Right ventricle myocardium superior (tissue), 1 donor: Measurements from ENCODE around the gene MKLN1. TPM values are rescaled to one million over a fixed set of nuclear protein-coding genes. Genes with fewer than 3 reads are reported as not detected.
"Not testable (repeated sequence)": the region's sequence is repeated elsewhere in the genome, so short reads cannot be mapped to it uniquely, and the experiment has no call there.

Experiments used
- ATAC-seq: fragments of 200-7000 bp; cut with Tn5 transposase; one replicate; pipeline ENCODE4 v1.9.1; 2020; ENCODE audit warnings: mild to moderate bottlenecking; ENCODE audit not compliant: poor library complexity
- DNase-seq: peaks from one replicate; pipeline ENCODE4 v3.0.0-alpha.2; 2020
- intact Hi-C: fragments of 100-400 bp; cut with DNase I; formaldehyde crosslinking; loops from one replicate; pipeline ENCODE4 v1.11.2; 2022
- total RNA-seq: library from RNA; stranded (reverse); fragmentation: NEBNext Ultra II Directional; extraction: Animal tissue kit (Norgen Biotek cat#: 25700); gene quantifications from one replicate; pipeline ENCODE4 v1.2.1, GENCODE V29; 2021
- donor health status: DM: no; HTN: yes; CAD: no; lungs with severe emphysema.

MKLN1 gene
- total RNA-seq, 1 donor from 2014 or later = 37.5 TPM

DNA sequence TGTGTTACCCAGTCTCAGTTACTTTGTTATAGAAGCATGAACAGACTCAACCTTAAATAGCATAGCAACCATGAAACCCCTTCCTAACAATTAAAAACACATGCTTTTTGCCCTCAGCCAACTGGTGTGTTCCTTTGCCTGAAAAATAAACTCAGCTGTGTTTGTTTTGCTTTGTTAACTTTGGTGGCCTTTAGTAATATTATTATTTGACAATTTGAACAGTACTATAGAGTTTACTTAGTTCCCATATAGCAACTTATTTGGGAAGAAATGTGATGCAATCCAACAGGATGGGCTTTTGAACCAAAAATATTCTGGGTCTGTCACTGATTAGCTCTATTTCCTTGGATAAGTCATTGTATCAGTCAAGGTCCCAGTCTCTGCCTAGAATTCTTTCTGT is 22.5 kb upstream of the MKLN1 start:
- ATAC-seq (no peak), DNase-seq (no peak)
- intact Hi-C loops = loop anchor here (10.0 kb wide), 1 partner anchor 190 kb away; no protein-coding TSS in a partner anchor

DNA sequence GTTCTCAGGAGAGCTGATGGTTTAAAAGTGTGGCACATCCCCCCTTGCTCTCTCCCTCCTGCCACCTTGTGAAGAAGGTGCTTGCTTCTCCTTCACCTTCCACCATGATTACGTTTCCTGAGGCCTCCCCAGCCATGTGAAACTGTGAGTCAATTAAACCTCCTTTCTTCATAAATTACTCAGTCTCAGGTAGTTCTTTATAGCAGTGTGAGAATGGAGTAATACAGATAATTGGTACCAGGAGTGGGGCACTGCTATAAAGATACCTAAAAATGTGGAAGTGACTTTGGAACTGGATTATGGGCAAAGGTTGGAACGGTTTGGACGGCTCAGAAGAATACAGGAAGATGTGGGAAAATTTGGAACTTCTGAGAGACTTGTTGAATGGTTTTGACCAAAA is 21.6 kb upstream of the MKLN1 start:
- intact Hi-C loops = loop anchor here (10.0 kb wide), 1 partner anchor 191 kb away; no protein-coding TSS in a partner anchor
- DNase-seq, ATAC-seq: not testable (repeated sequence)

DNA sequence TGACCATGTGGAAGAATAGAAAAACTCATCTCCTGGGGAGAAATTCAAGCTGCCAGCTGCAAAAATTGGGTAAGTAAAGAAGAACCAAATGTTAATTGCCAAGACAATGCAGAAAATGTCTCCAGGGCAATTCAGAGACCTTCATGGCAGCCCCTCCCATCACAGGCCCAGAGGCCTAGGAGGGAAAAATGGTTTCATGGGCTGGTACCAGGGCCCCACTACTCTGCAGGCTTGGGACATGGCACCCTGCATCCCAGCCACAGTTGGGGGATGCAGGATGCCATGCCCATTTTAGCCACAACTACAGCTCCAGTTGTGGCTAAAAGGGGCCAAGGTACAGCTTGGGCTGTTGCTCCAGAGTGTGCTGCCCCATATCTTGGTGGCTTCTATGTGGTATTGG is 20.9 kb upstream of the MKLN1 start:
- DNase-seq (no peak), ATAC-seq (no peak)
- intact Hi-C loops = loop anchor here (10.0 kb wide), 1 partner anchor 192 kb away; no protein-coding TSS in a partner anchor

DNA sequence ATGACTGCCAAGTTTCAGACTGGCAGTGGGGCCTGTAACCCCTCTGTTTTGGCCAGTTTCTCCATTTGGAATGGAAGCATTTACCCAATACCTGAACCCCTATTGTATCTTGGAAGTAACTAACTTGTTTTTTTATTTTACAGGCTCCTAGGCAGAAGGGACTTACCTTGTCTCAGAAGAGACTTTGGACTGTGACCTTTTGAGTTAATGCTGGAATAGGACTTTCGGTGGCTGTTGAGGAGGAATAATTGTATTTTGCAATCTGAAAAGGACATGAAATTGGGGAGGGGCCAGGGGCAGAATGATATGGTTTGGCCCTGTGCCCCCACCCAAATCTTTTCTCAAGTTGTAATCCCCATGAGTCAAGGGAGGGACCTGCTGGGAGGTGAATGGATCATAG is 20.0 kb upstream of the MKLN1 start:
- intact Hi-C loops = loop anchor here (10.0 kb wide), 1 partner anchor 193 kb away; no protein-coding TSS in a partner anchor
- ATAC-seq = no peak
- no peak for DNase-seq

DNA sequence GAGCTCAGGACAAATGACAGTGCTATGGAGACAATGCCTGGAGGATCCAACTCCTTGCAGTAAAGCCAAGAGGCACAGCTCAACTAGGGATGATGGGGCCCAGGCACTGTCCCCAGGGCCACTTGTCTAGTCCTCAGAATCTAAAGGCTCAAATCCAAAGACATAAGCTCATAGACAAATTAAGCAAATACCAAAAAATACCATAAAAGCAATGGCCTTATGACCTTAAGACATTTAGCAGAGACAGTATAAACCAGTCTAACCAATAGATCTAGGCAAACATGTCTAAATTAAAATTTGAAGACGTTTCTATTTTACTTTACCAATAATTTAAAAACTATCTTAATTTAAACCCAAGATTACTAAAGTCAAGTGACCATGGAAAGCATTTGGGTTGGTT is 14.8 kb upstream of the MKLN1 start:
- no peak for ATAC-seq
- intact Hi-C loops = no loop called here
- DNase-seq = no peak

DNA sequence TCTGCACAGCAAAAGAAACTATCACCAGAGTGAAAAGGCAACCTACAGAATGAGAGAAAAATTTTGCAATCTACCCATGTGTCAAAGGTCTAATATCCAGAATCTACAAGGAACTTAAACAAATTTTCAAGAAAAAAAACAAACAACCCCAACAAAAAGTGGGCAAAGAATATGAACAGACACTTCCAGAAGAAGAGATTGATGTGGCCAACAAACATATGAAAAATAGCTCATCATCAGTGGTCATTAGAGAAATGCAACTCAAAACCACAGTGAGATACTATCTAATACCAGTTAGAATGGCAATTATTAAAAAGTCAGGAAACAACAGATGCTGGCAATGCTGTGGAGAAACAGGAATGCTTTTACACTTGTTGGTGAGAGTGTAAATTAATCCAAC is 7.1 kb upstream of the MKLN1 start:
- no peak for DNase-seq
- intact Hi-C loops = no loop called here
- ATAC-seq = no peak

DNA sequence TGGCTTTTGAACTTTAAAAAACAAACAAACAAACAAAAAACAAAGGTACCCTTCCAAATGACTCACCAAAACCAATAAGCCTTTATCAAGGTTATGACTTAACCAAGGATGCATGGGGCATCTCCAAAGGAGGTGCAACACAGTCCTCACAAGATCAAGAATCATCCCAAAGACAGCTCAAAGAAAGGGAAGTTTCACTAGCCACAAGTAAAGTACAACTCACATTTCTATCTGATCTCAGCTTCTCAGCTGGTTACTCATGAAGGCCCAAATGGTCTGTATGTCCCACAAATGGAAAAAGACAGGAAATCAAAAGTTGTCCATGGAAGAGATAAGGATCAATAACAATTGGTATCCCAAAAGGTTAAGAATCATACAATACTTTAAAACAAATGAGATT is 6.0 kb upstream of the MKLN1 start:
- intact Hi-C loops = no loop called here
- ATAC-seq (no peak), DNase-seq (no peak)

DNA sequence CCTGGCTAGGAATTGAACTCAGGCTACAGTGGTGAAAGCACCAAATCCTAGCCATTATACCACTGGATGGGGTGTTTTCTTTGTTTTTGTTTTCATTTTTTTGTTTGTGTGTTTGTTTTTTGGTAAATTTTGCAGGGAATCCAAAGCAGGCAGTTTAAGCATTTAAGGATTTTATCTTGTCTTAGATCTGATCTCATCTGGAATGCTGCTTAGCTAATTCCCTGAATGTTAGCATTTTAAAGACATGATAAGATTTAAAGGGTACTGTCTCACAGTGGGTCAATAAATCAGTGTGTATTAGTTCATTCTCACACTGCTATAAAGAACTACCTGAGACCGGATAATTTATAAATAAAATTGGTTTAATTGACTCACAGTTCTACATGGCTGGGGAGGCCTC is 5.6 kb upstream of the MKLN1 start:
- no peak for DNase-seq
- ATAC-seq = no peak
- intact Hi-C loops = no loop called here

DNA sequence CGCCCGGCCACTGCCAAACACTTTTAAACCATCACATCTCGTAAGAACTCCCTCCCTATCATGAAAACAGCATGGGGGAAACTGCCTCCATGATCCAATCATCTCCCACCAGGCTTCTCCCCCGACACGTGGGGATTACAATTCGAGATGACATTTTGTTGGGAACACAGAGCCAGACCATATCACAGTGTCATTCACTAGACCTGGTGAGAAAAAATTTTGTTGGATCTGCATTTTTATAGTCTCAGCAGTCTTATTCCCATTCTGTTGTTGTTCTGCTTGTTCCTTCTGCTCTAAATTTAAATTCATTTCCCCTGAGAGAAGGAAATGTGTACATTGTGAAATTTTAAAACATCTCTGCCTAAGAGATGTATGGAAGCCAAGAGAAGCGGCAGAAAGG is 4.8 kb upstream of the MKLN1 start:
- no peak for ATAC-seq
- DNase-seq = no peak
- intact Hi-C loops = no loop called here

DNA sequence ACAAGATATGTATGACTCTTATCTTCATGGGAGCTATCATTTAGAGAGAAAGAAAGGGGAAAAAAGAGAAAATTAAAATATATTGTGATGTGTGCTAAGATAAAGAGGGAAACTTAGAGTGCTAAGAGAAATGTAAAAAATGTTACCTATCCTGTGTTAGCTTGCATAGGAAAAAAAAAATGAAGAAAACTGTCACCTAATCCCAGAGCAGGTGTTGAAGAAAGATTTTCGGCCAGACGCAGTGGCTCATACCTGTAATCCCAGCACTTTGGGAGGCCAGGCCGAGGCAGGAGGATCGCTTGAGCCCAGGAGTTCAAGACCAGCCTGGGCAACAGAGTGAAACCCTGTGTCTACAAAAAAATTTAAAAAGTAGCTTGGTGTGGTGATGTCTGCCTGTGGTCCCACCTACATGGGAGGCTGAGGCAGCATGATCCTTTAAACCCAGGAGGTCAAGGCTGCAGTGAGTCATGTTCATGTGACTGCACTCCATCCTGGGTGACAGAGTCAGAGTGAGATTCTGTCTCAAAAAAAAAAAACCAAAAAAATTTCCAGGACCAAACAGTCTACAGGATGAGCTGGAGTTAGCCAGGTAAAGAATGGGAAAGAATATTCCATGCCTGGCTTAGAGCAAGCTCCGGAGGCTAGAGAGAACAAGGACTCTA is 2.4 kb upstream of the MKLN1 start:
- intact Hi-C loops = no loop called here
- ATAC-seq = no peak
- DNase-seq = no peak

DNA sequence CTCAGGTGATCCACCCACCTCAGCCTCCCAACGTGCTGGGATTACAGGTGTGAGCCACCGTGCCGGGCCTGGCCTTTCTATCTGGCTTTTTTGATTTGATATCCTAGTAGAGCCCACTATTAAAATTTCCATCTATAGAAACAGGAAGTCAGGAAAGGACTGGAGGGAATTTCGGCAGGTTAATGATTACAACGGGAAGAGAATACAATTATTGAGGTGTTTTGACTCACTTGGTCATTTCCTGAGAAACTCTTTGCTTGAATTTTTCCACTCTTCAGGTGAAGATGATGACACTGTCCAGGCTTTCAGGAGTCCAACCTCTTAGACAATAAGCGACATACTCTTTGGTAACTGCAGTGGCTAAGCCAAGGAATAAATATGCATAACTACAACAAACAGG is 1.1 kb upstream of the MKLN1 start:
- ATAC-seq = no peak
- no peak for DNase-seq
- intact Hi-C loops = no loop called here

DNA sequence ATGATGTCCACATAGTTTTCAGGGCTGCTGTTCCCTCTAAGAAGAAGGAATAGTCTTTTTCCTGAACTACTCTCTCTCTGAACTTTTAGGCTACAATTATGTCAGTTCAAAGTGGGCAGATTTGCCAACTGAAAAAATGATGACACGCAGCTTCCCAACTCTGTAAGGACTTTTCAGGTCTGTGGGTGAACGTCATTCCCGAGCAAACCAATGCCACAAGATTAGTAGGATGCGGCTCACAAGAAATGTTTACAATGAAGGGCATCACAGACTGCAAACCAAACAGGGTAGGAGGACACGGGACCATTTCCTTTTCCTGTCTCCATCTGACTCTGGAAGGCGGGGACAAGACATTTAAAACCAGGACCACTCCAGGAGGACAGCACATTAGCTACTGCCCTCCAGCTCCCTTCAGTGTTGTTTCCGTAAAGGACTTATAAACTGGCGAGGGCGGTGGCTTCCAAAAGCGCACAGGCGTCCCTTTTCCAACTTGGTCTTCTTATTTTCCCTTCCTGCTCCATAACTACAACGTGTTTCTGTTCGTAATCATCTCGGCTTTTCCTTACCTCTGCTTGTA is 539 bp upstream of the MKLN1 start:
- DNase-seq = no peak
- peak; percentile 58 for ATAC-seq
- intact Hi-C loops = no loop called here

DNA sequence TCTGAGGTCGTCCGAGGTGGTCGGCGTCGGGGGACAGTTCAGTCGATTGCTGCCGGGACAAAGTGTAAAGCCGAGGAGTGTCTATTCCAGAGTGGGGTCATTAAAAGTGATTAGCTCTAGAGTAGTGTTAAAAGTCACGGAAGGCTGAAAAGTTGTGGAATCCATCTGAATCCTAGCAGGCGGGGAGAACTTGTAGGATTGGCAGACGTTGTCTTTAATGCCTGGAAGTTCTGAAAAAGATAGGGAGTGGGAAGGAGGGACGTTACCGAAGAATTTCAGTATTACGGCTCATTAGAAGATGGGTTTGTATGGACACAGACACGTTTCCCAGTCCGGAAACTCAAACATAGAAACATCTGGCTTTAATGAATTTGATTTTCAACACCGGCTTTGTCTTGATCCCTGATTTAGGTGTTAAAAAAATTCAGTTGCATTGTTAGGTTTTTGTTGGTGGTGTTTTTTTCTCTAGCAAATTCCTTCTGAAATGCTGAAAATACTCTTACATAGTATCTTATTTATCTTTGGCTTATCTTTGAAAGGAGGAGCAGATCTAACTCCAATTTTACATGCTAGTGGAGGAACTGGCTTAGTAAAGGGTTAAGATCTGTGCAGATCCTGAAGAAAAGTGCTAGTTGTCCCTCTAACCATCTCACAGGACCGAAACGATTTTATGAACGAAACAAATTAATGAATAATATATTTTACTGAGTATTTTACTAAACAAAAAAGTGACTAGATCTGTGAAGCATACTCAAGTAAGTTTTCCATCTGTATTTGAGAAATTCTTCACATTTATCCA is 900 bp downstream of the MKLN1 start:
- ATAC-seq (peak; percentile 5), DNase-seq (no peak)
- intact Hi-C loops = no loop called here

DNA sequence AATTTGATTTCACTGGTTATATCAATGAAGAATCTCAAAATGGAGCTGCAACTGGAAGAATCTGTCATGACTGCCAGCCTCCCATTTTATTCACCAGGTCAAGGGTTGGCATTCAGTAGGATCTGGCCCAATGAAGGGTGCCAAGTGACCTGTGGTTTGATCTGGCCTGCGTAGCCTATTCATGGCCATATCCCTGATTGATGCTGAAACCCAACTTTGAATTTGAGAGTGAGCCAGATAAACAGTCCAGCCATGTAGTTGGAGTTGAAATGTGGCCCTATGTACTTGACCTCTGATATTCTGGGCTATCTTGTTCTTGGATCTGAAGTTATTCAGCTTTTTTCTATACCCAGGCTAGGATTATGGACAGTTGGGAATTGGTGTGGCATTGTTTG is 1.5 kb downstream of the MKLN1 start:
- ATAC-seq = no peak
- DNase-seq = no peak
- intact Hi-C loops = no loop called here

DNA sequence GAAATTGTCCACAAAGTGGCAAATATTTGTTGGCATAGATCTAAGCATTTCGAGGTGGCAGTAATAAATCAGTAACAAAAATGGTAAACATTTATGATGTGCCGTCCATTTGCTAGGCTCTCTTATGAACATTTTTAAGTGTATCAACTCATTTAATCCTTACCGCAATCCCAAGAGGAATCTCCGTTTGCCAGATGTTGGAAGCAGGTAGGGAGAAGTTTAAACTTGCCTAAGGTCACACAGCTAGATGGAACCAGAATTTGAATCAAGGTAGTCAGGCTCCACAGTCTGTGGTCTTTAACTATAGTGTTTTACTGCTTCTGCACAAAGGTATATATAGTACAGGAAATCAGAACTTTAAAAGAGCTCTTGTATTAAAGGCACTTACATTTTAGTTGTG is 2.6 kb downstream of the MKLN1 start:
- ATAC-seq (no peak), DNase-seq (no peak)
- intact Hi-C loops = loop anchor here (10.0 kb wide), 1 partner anchor 95 kb away; no protein-coding TSS in a partner anchor

DNA sequence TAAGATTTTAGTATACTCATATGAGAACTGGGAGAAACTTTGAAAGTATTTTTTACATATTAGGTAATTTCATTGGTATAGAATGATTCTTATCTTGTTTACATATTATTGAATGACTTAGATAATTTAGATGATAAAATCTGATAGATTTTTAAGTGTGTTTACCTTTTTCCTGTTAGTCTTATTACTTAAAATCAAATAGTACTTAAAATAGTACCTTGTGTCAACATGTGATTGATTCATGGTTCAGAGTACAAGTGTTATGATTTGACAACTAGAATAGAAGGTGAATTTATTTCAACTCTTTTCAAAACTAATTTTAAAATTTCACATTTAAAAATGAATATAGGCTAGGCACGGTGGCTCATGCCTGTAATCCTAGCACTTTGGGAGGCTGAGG is 4.1 kb downstream of the MKLN1 start:
- intact Hi-C loops = loop anchor here (10.0 kb wide), 1 partner anchor 93 kb away; no protein-coding TSS in a partner anchor
- no peak for DNase-seq
- no peak for ATAC-seq

DNA sequence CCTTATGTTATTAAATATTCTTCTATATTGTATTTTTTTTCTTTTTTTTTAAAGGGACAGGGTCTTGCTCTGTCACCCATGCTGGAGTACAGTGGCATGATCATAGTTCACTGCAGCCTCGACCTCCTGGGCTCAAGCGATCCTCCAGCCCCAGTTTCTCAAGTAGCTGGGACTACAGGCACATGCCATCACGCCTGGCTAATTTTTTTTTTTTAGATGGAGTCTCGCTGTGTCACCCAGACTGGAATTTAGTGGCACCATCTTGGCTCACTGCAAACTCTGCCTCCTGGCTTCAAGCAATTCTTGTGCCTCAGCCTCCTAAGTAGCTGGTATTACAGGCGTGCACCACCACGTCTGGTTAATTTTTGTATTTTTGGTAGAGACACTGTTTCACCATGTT is 5.1 kb downstream of the MKLN1 start:
- intact Hi-C loops = loop anchor here (10.0 kb wide), 1 partner anchor 92 kb away; no protein-coding TSS in a partner anchor
- not testable (repeated sequence) for ATAC-seq, DNase-seq

DNA sequence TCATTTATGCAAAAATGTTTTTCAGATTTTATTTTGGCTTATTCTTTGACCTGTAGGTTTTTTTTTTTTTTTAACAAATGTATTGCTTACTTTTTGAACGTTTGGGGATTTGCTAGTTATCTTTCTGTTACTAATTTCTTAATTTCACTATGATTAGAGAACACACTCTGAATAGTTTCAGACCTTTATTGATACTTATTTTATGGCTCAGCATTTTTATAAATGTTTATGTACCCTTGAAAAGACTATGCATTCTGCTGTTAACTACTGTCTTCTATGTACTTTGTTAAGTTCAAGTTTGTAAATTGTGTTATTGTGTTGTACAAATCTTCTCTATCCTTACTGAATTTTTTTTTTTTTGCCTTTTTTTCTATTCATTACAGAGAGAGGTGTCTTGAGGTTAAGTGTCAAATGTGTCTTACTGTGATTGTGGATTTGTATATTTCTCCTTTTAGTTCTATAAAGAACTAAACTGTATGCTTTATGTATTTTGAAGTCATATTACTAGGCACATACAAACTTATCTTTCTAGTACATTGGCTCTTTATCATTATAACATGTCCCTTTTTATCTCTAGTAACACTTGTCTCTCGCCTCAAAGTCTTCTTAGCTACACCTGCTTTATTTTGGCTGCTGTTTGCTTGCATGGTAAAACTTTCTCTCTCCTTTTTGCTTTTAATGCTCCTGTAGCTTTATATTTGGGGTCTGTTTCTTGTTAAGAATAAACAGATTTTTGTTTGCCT is 8.1 kb downstream of the MKLN1 start:
- no peak for ATAC-seq
- intact Hi-C loops = loop anchor here (10.0 kb wide), 1 partner anchor 89 kb away; no protein-coding TSS in a partner anchor
- DNase-seq = no peak

DNA sequence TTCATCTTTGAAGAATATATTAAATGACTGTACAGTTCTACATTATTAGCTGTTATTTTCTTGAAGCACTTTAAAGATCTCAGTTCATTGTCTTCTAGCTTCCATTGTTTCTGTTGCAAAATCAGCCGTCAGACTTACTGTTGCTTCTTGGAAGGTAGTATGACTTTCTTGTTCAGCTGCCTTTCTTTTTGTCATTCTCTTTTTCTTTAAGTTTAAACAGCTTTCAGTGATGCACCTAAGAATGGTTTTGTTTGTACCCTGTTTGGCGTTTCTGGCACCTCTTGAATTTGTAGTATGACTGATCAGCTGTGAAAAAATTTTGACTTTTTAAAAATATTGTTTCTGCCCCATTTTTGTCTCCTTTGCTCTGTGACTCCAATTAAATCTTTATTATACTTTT is 9.3 kb downstream of the MKLN1 start:
- intact Hi-C loops = loop anchor here (10.0 kb wide), 1 partner anchor 88 kb away; no protein-coding TSS in a partner anchor
- DNase-seq (no peak), ATAC-seq (no peak)
